Measurements from ENCODE around the gene TFF1. TPM values are rescaled to one million over a fixed set of nuclear protein-coding genes. Genes with fewer than 3 reads are reported as not detected.

The TFF1 gene
- total RNA-seq, 2 experiments from 2014 or later: not detected

- ChIA-PET CTCF (ENCODE audit: unreplicated experiment) (interaction anchor here (0.6 kb wide), 1 partner anchor 214 kb away, joined by 4 read pairs; no protein-coding TSS in a partner anchor), POLR2A (no interaction called here)
- BruUV-seq (replicated peaks): no TSS peak
- Histone ChIP-seq H3K36me3 (ENCODE audit: insufficient read depth, low read length) (no peaks in the 10 kb centered on the region), H3K79me2 (ENCODE audit: insufficient read depth, low read depth, low read length) (no peaks in the 10 kb centered on the region), H3K9me3 (ENCODE audit: low read length) (no peaks in the 10 kb centered on the region), H3K9me2 (ENCODE audit: insufficient read depth, low read length) (no peaks in the 10 kb centered on the region), H4K20me1 (ENCODE audit: insufficient read depth, low read length) (no peaks in the 10 kb centered on the region), H3K4me3 (ENCODE audit: low read depth, low read length, poor library complexity, severe bottlenecking) (no peak overlapping the region), H3K27ac (ENCODE audit: low read depth, low read length, poor library complexity, severe bottlenecking) (no peak overlapping the region), H2AFZ (ENCODE audit: low read length) (peak overlapping the region; percentile 54; the same call in 1 of the 2 replicates), H3K4me2 (ENCODE audit: low read length) (peak overlapping the region; percentile 20; the same call in 1 of the 2 replicates), H3K4me1 (ENCODE audit: insufficient read depth, low read length, poor library complexity, severe bottlenecking) (peaks cover 10% of the 10 kb centered on the region)
- DNase-seq (ENCODE audit: low spot score): peak; percentile 46
- intact Hi-C loops (cut with micrococcal nuclease; ENCODE audit: unreplicated experiment): no loop called here
- no peak for TF ChIP-seq EZH2phosphoT487 (IDR thresholded peaks at IDR 0.05; ENCODE audit: borderline replicate concordance, low read depth, low read length)
These were observed 47.0 kb downstream of the TFF1 start for GRCh38 chr21:42319376-42319775.

GRCh38 chr21:42317826-42318746, 48.2 kb downstream of the TFF1 start:
- no peaks in the 10 kb centered on the region for H3K9me2 ChIP-seq (ENCODE audit: insufficient read depth, low read length)

GRCh38 chr21:42317341-42317741, 49.0 kb downstream of the TFF1 start:
- H3K4me2 ChIP-seq (ENCODE audit: low read length): no peak overlapping the region
- peaks cover 10% of the 10 kb centered on the region for H3K4me1 ChIP-seq (ENCODE audit: insufficient read depth, low read length, poor library complexity, severe bottlenecking)
- no peaks in the 10 kb centered on the region for H4K20me1 ChIP-seq (ENCODE audit: insufficient read depth, low read length)
- ChIA-PET CTCF (ENCODE audit: unreplicated experiment) (no interaction called here), POLR2A (no interaction called here)
- H3K9me2 ChIP-seq (ENCODE audit: insufficient read depth, low read length): no peaks in the 10 kb centered on the region
- no peak overlapping the region for H3K27ac ChIP-seq (ENCODE audit: low read depth, low read length, poor library complexity, severe bottlenecking)
- no peak overlapping the region for H3K4me3 ChIP-seq (ENCODE audit: low read depth, low read length, poor library complexity, severe bottlenecking)
- no peaks in the 10 kb centered on the region for H3K9me3 ChIP-seq (ENCODE audit: low read length)
- no peak overlapping the region for H2AFZ ChIP-seq (ENCODE audit: low read length)
- no peak for DNase-seq (ENCODE audit: low spot score)
- intact Hi-C loops (cut with micrococcal nuclease; ENCODE audit: unreplicated experiment): no loop called here
- BruUV-seq (replicated peaks): no TSS peak
- no peak for TF ChIP-seq CTCF (conservative IDR thresholded peaks at IDR 0.05; ENCODE audit: low read length)
- TF ChIP-seq EZH2phosphoT487 (IDR thresholded peaks at IDR 0.05; ENCODE audit: borderline replicate concordance, low read depth, low read length): no peak
- no peaks in the 10 kb centered on the region for H3K79me2 ChIP-seq (ENCODE audit: insufficient read depth, low read depth, low read length)
- no peaks in the 10 kb centered on the region for H3K36me3 ChIP-seq (ENCODE audit: insufficient read depth, low read length)

More at GRCh38 chr21:42317826-42318746, 48.2 kb downstream of the TFF1 start:
- Histone ChIP-seq H3K27ac (ENCODE audit: low read depth, low read length, poor library complexity, severe bottlenecking) (no peak overlapping the region), H3K36me3 (ENCODE audit: insufficient read depth, low read length) (no peaks in the 10 kb centered on the region), H3K4me3 (ENCODE audit: low read depth, low read length, poor library complexity, severe bottlenecking) (no peak overlapping the region), H3K79me2 (ENCODE audit: insufficient read depth, low read depth, low read length) (no peaks in the 10 kb centered on the region), H3K4me2 (ENCODE audit: low read length) (no peak overlapping the region), H3K4me1 (ENCODE audit: insufficient read depth, low read length, poor library complexity, severe bottlenecking) (peaks cover 10% of the 10 kb centered on the region), H3K9me3 (ENCODE audit: low read length) (no peaks in the 10 kb centered on the region), H4K20me1 (ENCODE audit: insufficient read depth, low read length) (no peaks in the 10 kb centered on the region), H2AFZ (ENCODE audit: low read length) (no peak overlapping the region)
- intact Hi-C loops (cut with micrococcal nuclease; ENCODE audit: unreplicated experiment): no loop called here
- no peak for DNase-seq (ENCODE audit: low spot score)
- TF ChIP-seq EZH2phosphoT487 (IDR thresholded peaks at IDR 0.05; ENCODE audit: borderline replicate concordance, low read depth, low read length) (no peak), CTCF (conservative IDR thresholded peaks at IDR 0.05; ENCODE audit: low read length) (no peak)
- ChIA-PET CTCF (ENCODE audit: unreplicated experiment) (interaction anchor here (1.1 kb wide), 1 partner anchor 49 kb away, joined by 3 read pairs; no protein-coding TSS in a partner anchor), POLR2A (no interaction called here)
- no TSS peak for BruUV-seq (replicated peaks)
